IMR-90 (cell line): ENCODE results near the gene C11orf21. TPM values are rescaled to one million over a fixed set of nuclear protein-coding genes. Genes with fewer than 3 reads are reported as not detected.

Experiments
- ATAC-seq: fragments of 200-7000 bp; cut with Tn5 transposase; 2 replicates; pipeline ENCODE4 v1.9.1; 2020; ENCODE audit warnings: low read depth, mild to moderate bottlenecking, moderate library complexity
- BruUV-seq: library from RNA; stranded (reverse); fragments of 400-500 nt; replicated peaks from 2 replicates; lab custom pipeline; 2021; lab: Mats Ljungman, UMichigan
- CTCF ChIA-PET: fragments of 300-600 bp; formaldehyde crosslinking; extraction: SDS; loops from one replicate; lab custom pipeline; 2021; ENCODE audit warnings: antibody characterized with exemption; lab: Yijun Ruan, JAX
- POLR2A ChIA-PET: fragments of 300-600 bp; sonication (Branson Sonifier 250); formaldehyde crosslinking; loops from one replicate; lab custom pipeline; 2022; ENCODE audit warnings: antibody characterized with exemption; ENCODE audit not compliant: unreplicated experiment; lab: Charles Lee
- DNase-seq: peaks from one replicate; pipeline ENCODE4 v3.0.0; 2013
- H2AFZ ChIP-seq: replicated peaks from 2 replicates; pipeline ENCODE3; 2013; ENCODE audit warnings: low read length, mild to moderate bottlenecking; ENCODE audit not compliant: poor library complexity
- H2AK5ac ChIP-seq: 2 replicates; pipeline ENCODE4 v1.6.1; 2013; ENCODE audit warnings: low read depth, low read length, inconsistent platforms
- H2AK9ac ChIP-seq: replicated peaks from 2 replicates; pipeline ENCODE3; 2013; ENCODE audit warnings: mild to moderate bottlenecking, low read depth, low read length, moderate library complexity; ENCODE audit not compliant: poor library complexity
- H2BK120ac ChIP-seq: 2 replicates; pipeline ENCODE4 v1.6.1; 2013; ENCODE audit warnings: low read depth, low read length, inconsistent platforms
- H2BK15ac ChIP-seq: 3 replicates; pipeline ENCODE4 v1.6.1; 2013; ENCODE audit warnings: low read depth, low read length, inconsistent platforms
- H2BK20ac ChIP-seq: 2 replicates; pipeline ENCODE4 v1.6.1; 2013; ENCODE audit warnings: low read depth, mild to moderate bottlenecking, inconsistent platforms, low read length, moderate library complexity
- H2BK5ac ChIP-seq: 2 replicates; pipeline ENCODE4 v1.6.1; 2013; ENCODE audit warnings: mild to moderate bottlenecking, low read depth, low read length, inconsistent platforms; ENCODE audit not compliant: poor library complexity, severe bottlenecking
- H3K14ac ChIP-seq: replicated peaks from 2 replicates; pipeline ENCODE4 v1.6.1; 2013; ENCODE audit warnings: low read depth, low read length, inconsistent platforms
- H3K18ac ChIP-seq: 2 replicates; pipeline ENCODE4 v1.6.1; 2013; ENCODE audit warnings: low read depth, low read length, control low read depth
- H3K23ac ChIP-seq: 2 replicates; pipeline ENCODE4 v1.6.1; 2013; ENCODE audit warnings: low read depth, low read length, inconsistent platforms
- H3K27ac ChIP-seq: 2 replicates; pipeline ENCODE4 v1.5.1; 2013; ENCODE audit warnings: mild to moderate bottlenecking, control low read depth, low read length; ENCODE audit not compliant: insufficient read depth
- H3K27me3 ChIP-seq: 2 replicates; pipeline ENCODE4 v1.6.1; 2013; ENCODE audit warnings: low read length; ENCODE audit not compliant: control insufficient read depth, insufficient read depth
- H3K36me3 ChIP-seq: 2 replicates; pipeline ENCODE4 v1.6.1; 2013; ENCODE audit warnings: low read length, mixed read lengths; ENCODE audit not compliant: control insufficient read depth, insufficient read depth
- H3K4ac ChIP-seq: 2 replicates; pipeline ENCODE4 v1.6.1; 2013; ENCODE audit warnings: low read depth, low read length, inconsistent platforms
- H3K4me1 ChIP-seq: 2 replicates; pipeline ENCODE4 v1.6.1; 2013; ENCODE audit warnings: low read length, mixed read lengths; ENCODE audit not compliant: control insufficient read depth, insufficient read depth
- H3K4me2 ChIP-seq: 2 replicates; pipeline ENCODE4 v1.6.1; 2013; ENCODE audit warnings: low read depth, mild to moderate bottlenecking, control low read depth, low read length, moderate library complexity
- H3K4me3 ChIP-seq: 2 replicates; pipeline ENCODE4 v1.5.1; 2013; ENCODE audit warnings: low read depth, mild to moderate bottlenecking, control low read depth, low read length, moderate library complexity; ENCODE audit not compliant: insufficient read depth
- H3K56ac ChIP-seq: 2 replicates; pipeline ENCODE4 v1.6.1; 2013; ENCODE audit warnings: low read length, inconsistent platforms; ENCODE audit not compliant: insufficient read depth; ENCODE audit errors: extremely low read depth
- H3K79me1 ChIP-seq, 2 experiments: 2 replicates each; pipeline ENCODE4 v1.6.1; 2013; ENCODE audit warnings: low read length in 2 of 2, inconsistent platforms in 1 of 2, low read depth in 1 of 2
- H3K9ac ChIP-seq: 2 replicates; pipeline ENCODE4 v1.6.1; 2013; ENCODE audit warnings: low read depth, low read length, control low read depth
- H3K9me1 ChIP-seq: 2 replicates; pipeline ENCODE4 v1.6.1; 2013; ENCODE audit warnings: low read length, inconsistent platforms; ENCODE audit not compliant: insufficient read depth
- H3K9me3 ChIP-seq: 2 replicates; pipeline ENCODE4 v1.6.1; 2013; ENCODE audit warnings: low read length; ENCODE audit not compliant: control insufficient read depth, insufficient read depth
- H4K20me1 ChIP-seq: 2 replicates; pipeline ENCODE4 v1.6.1; 2013; ENCODE audit warnings: low read length, inconsistent platforms; ENCODE audit not compliant: insufficient read depth
- H4K5ac ChIP-seq: 2 replicates; pipeline ENCODE4 v1.6.1; 2013; ENCODE audit warnings: mild to moderate bottlenecking, low read depth, low read length, control low read depth
- H4K8ac ChIP-seq, 2 experiments: 2 replicates each; pipeline ENCODE4 v1.6.1; 2013; ENCODE audit warnings: low read depth in 2 of 2, low read length in 2 of 2, control low read depth in 1 of 2, inconsistent platforms in 1 of 2
- H4K91ac ChIP-seq: 2 replicates; pipeline ENCODE4 v1.6.1; 2013; ENCODE audit warnings: low read depth, low read length, inconsistent platforms; ENCODE audit not compliant: insufficient read depth
- BHLHE40 ChIP-seq: fragments of 150-350 bp; IDR thresholded peaks from 2 replicates; pipeline ENCODE4 v1.6.1; 2016; ENCODE audit warnings: mild to moderate bottlenecking, low read depth, low read length
- CEBPB ChIP-seq: IDR thresholded peaks from 2 replicates; pipeline ENCODE4 v1.6.1; 2012; ENCODE audit warnings: low read depth, low read length, improper control_type of control experiment
- CHD1 ChIP-seq: IDR thresholded peaks from 2 replicates; pipeline ENCODE4 v1.6.1; 2012; ENCODE audit warnings: low read depth, low read length, improper control_type of control experiment
- FOS ChIP-seq: fragments of 150-350 bp; IDR thresholded peaks from 2 replicates; pipeline ENCODE4 v1.6.1; 2016; ENCODE audit warnings: low read depth, low read length
- MAFK ChIP-seq: IDR thresholded peaks from 2 replicates; pipeline ENCODE4 v1.6.1; 2012; ENCODE audit warnings: low read depth, low read length, improper control_type of control experiment
- MAZ ChIP-seq: IDR thresholded peaks from 2 replicates; pipeline ENCODE4 v1.6.1; 2012; ENCODE audit warnings: low read depth, mild to moderate bottlenecking, low read length, improper control_type of control experiment, moderate library complexity, borderline replicate concordance
- MXI1 ChIP-seq: IDR thresholded peaks from 2 replicates; pipeline ENCODE4 v1.6.1; 2012; ENCODE audit warnings: low read depth, mild to moderate bottlenecking, low read length, moderate library complexity, borderline replicate concordance
- NFE2L2 ChIP-seq: fragments of 150-350 bp; IDR thresholded peaks from 2 replicates; pipeline ENCODE4 v1.6.1; 2016; ENCODE audit warnings: low read depth, mild to moderate bottlenecking, low read length
- RAD21 ChIP-seq: IDR thresholded peaks from 2 replicates; pipeline ENCODE4 v1.6.1; 2012; ENCODE audit warnings: low read length, improper control_type of control experiment
- RCOR1 ChIP-seq: IDR thresholded peaks from 2 replicates; pipeline ENCODE4 v1.6.1; 2012; ENCODE audit warnings: mild to moderate bottlenecking, low read length, improper control_type of control experiment; ENCODE audit not compliant: insufficient replicate concordance
- RFX5 ChIP-seq: IDR thresholded peaks from 2 replicates; pipeline ENCODE4 v1.8.0; 2012; ENCODE audit warnings: low read depth, mild to moderate bottlenecking, low read length, moderate library complexity
- SMC3 ChIP-seq: fragments of 150-350 bp; IDR thresholded peaks from 2 replicates; pipeline ENCODE4 v1.6.1; 2016; ENCODE audit warnings: low read depth, mild to moderate bottlenecking, antibody characterized with exemption, low read length, moderate library complexity
- USF2 ChIP-seq: fragments of 150-350 bp; IDR thresholded peaks from 2 replicates; pipeline ENCODE4 v1.6.1; 2017; ENCODE audit warnings: mild to moderate bottlenecking, antibody characterized with exemption, low read length, low read depth
- WGBS, 2 experiments: methylation state at CpG; one replicate each; pipeline versions ENCODE4 v1.1.5 to v1.1.7; 2013; ENCODE audit warnings: missing lambda C conversion rate in 2 of 2; ENCODE audit not compliant: insufficient read length in 1 of 2; ENCODE audit errors: extremely low coverage in 2 of 2; 5-methylcytosine and 5-hydroxymethylcytosine counted together
- dilution Hi-C: fragments of 300-500 bp; cut with HindIII; formaldehyde crosslinking; loops from one replicate; pipeline ENCODE4 v1.14.3; 2018; ENCODE audit warnings: low sequenced_read_pairs; ENCODE audit not compliant: unreplicated experiment
- in situ Hi-C: fragments of 300-500 bp; cut with MboI; formaldehyde crosslinking; loops from 3 replicates; pipeline ENCODE4 v1.14.3; 2019; ENCODE audit warnings: low sequenced_read_pairs, inconsistent platforms, mixed read lengths
- intact Hi-C: fragments of 100-400 bp; cut with micrococcal nuclease; formaldehyde crosslinking; loops from 2 replicates; pipeline ENCODE4 v1.10.0; 2022
- polyA plus RNA-seq, 3 experiments: library from polyadenylated mRNA; depleted of rRNA; stranded (reverse); fragments of >200 nt; gene quantifications; 2 replicates each; pipeline ENCODE4 v1.2.3, GENCODE V29; 2012; ENCODE audit warnings: low replicate concordance in 1 of 3
- total RNA-seq: library from RNA; depleted of rRNA; stranded (reverse); fragments of >200 nt; gene quantifications from 2 replicates; pipeline ENCODE4 v1.2.3, GENCODE V29; 2012
- TF ChIP-seq, protein P1 (sequence below): conservative IDR thresholded peaks from 2 replicates; pipeline ENCODE4 v1.5.1; 2012; ENCODE audit warnings: mild to moderate bottlenecking, low read depth, low read length, improper control_type of control experiment

C11orf21 gene
- total and polyA plus RNA-seq, 2 of the 4 experiments (the other 2 are of a cell fraction): not detected

GRCh38 chr11:2280208-2280607 is 21.5 kb downstream of the C11orf21 start:
- DNase-seq (no peak), ATAC-seq (no peak)
- H4K91ac ChIP-seq: no peak overlapping the region
- no peak overlapping the region for H3K4me3 ChIP-seq
- H3K4me2 ChIP-seq: no peak overlapping the region
- H2AK5ac ChIP-seq: no peak overlapping the region
- H2AK9ac ChIP-seq: no peak overlapping the region
- no peak overlapping the region for H2BK5ac ChIP-seq
- ChIA-PET CTCF (no interaction called here), POLR2A (no interaction called here)
- H3K4me1 ChIP-seq: no peaks in the 10 kb centered on the region
- no peak overlapping the region for H3K9ac ChIP-seq
- no peaks in the 10 kb centered on the region for H3K9me1 ChIP-seq
- H3K36me3 ChIP-seq: no peaks in the 10 kb centered on the region
- TF ChIP-seq MAFK (no peak), RCOR1 (no peak), CEBPB (no peak), MAZ (no peak), RAD21 (no peak), BHLHE40 (no peak), RFX5 (no peak), NFE2L2 (no peak), MXI1 (no peak), USF2 (no peak), CHD1 (no peak), SMC3 (no peak), FOS (no peak)
- TF ChIP-seq, protein P1, sequence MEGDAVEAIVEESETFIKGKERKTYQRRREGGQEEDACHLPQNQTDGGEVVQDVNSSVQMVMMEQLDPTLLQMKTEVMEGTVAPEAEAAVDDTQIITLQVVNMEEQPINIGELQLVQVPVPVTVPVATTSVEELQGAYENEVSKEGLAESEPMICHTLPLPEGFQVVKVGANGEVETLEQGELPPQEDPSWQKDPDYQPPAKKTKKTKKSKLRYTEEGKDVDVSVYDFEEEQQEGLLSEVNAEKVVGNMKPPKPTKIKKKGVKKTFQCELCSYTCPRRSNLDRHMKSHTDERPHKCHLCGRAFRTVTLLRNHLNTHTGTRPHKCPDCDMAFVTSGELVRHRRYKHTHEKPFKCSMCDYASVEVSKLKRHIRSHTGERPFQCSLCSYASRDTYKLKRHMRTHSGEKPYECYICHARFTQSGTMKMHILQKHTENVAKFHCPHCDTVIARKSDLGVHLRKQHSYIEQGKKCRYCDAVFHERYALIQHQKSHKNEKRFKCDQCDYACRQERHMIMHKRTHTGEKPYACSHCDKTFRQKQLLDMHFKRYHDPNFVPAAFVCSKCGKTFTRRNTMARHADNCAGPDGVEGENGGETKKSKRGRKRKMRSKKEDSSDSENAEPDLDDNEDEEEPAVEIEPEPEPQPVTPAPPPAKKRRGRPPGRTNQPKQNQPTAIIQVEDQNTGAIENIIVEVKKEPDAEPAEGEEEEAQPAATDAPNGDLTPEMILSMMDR: no peak
- H3K23ac ChIP-seq: no peak overlapping the region
- in situ Hi-C loops: no loop called here
- H3K56ac ChIP-seq: no peak overlapping the region; the same call in 1 of the 2 replicates
- peaks cover 36% of the 10 kb centered on the region for H3K27me3 ChIP-seq
- no peak overlapping the region for H3K27ac ChIP-seq
- H3K18ac ChIP-seq: no peak overlapping the region
- no peaks in the 10 kb centered on the region for H3K79me1 ChIP-seq
- intact Hi-C loops: no loop called here
- H4K8ac ChIP-seq: no peak overlapping the region
- no peak overlapping the region for H3K4ac ChIP-seq
- WGBS, 2 experiments: no CpG with 5 or more reads among the region's 2 CpGs
- H2AFZ ChIP-seq: no peak overlapping the region
- H2BK20ac ChIP-seq: no peak overlapping the region
- no peak overlapping the region for H3K14ac ChIP-seq
- no peak overlapping the region for H2BK15ac ChIP-seq
- dilution Hi-C loops: no loop called here
- no peaks in the 10 kb centered on the region for H3K9me3 ChIP-seq
- no peak overlapping the region for H4K5ac ChIP-seq
- H4K20me1 ChIP-seq: no peaks in the 10 kb centered on the region
- no peak overlapping the region for H2BK120ac ChIP-seq
- BruUV-seq: no TSS peak
